Fibroblast of lung (primary cell): Measurements from ENCODE around the gene SWT1. TPM values are rescaled to one million over a fixed set of nuclear protein-coding genes. Genes with fewer than 3 reads are reported as not detected.

Experiments
- DNase-seq, 2 donors: peaks; one replicate each; pipeline versions ENCODE4 v3.0.0 to v3.0.0-alpha.2; 2010; ENCODE audit warnings: low read depth in 2 of 2
- H2AFZ ChIP-seq: 2 replicates; pipeline ENCODE4 v1.5.1; 2012; ENCODE audit warnings: low read length, control low read depth, inconsistent platforms
- H3K27ac ChIP-seq: 2 replicates; pipeline ENCODE4 v1.5.1; 2011; ENCODE audit warnings: low read length, control low read depth; ENCODE audit not compliant: insufficient read depth
- H3K27me3 ChIP-seq: 2 replicates; pipeline ENCODE4 v1.5.1; 2011; ENCODE audit warnings: mild to moderate bottlenecking, low read length; ENCODE audit not compliant: control insufficient read depth, insufficient read depth
- H3K36me3 ChIP-seq: 2 replicates; pipeline ENCODE4 v1.5.1; 2011; ENCODE audit warnings: low read length; ENCODE audit not compliant: control insufficient read depth, insufficient read depth
- H3K4me1 ChIP-seq: 2 replicates; pipeline ENCODE4 v1.5.1; 2011; ENCODE audit warnings: low read length; ENCODE audit not compliant: control insufficient read depth, insufficient read depth; ENCODE audit errors: extremely low read depth
- H3K4me2 ChIP-seq: 2 replicates; pipeline ENCODE4 v1.5.1; 2011; ENCODE audit warnings: low read length, control low read depth; ENCODE audit not compliant: insufficient read depth; ENCODE audit errors: extremely low read depth
- H3K4me3 ChIP-seq, 4 experiments: fragments of 200-600 bp in 1 of 4; sonication (generic) in 1 of 4; replicated peaks in 1 of 4; 2 replicates each; pipeline ENCODE4 v1.5.1; 2011 to 2016; ENCODE audit warnings: low read length in 4 of 4, low read depth in 3 of 4, mild to moderate bottlenecking in 3 of 4, control low read depth in 2 of 4, inconsistent platforms in 1 of 4, mixed read lengths in 1 of 4; ENCODE audit not compliant: insufficient read depth in 1 of 4; ENCODE audit errors: control extremely low read depth in 1 of 4
- H3K79me2 ChIP-seq: 2 replicates; pipeline ENCODE4 v1.5.1; 2012; ENCODE audit warnings: mild to moderate bottlenecking, low read length, inconsistent platforms; ENCODE audit not compliant: control insufficient read depth, insufficient read depth
- H3K9ac ChIP-seq: 2 replicates; pipeline ENCODE4 v1.5.1; 2011; ENCODE audit warnings: mild to moderate bottlenecking, low read length, control low read depth; ENCODE audit not compliant: insufficient read depth
- H3K9me3 ChIP-seq: 2 replicates; pipeline ENCODE4 v1.5.1; 2012; ENCODE audit warnings: low read depth, low read length; ENCODE audit not compliant: control insufficient read depth, insufficient read depth
- H4K20me1 ChIP-seq: 2 replicates; pipeline ENCODE4 v1.5.1; 2011; ENCODE audit warnings: low read length; ENCODE audit not compliant: control insufficient read depth, insufficient read depth; ENCODE audit errors: extremely low read depth
- CTCF ChIP-seq, 2 donors: IDR thresholded peaks in 1 of 2; conservative IDR thresholded peaks in 1 of 2; 1 replicate in 1 of 2; 2 replicates in 1 of 2; pipeline ENCODE4 v1.5.1; 2011 to 2012; ENCODE audit warnings: low read length in 2 of 2, control low read depth in 1 of 2, inconsistent platforms in 1 of 2, low read depth in 1 of 2, mild to moderate bottlenecking in 1 of 2
- EZH2 ChIP-seq: IDR thresholded peaks from 2 replicates; pipeline ENCODE4 v1.5.1; 2012; ENCODE audit warnings: low read length, control low read depth, mild to moderate bottlenecking; ENCODE audit errors: missing control alignments
- polyA plus RNA-seq, 2 donors: library from polyadenylated mRNA; depleted of rRNA in 1 of 2; stranded (reverse) in 1 of 2; unstranded in 1 of 2; fragments of >200 nt; gene quantifications; 2 replicates each; pipeline ENCODE4 v1.2.1, GENCODE V29; 2011 to 2012; ENCODE audit warnings: missing spikeins in 1 of 2
- total RNA-seq: library from RNA; depleted of rRNA; stranded (reverse); fragments of >200 nt; gene quantifications from 2 replicates; pipeline ENCODE4 v1.2.1, GENCODE V29; 2014

Gene SWT1
- total and polyA plus RNA-seq, 2 donors (not counting 1 experiment from before 2014, with no cell fraction given) = 3.4 to 8.4 TPM

- Histone ChIP-seq H2AFZ (no peak overlapping the region), H3K4me1 (no peaks in the 10 kb centered on the region), H3K27me3 (no peaks in the 10 kb centered on the region), H3K4me3 (no peak overlapping the region), H3K27ac (no peak overlapping the region), H3K36me3 (no peaks in the 10 kb centered on the region), H3K9me3 (no peaks in the 10 kb centered on the region), H3K9ac (no peak overlapping the region), H4K20me1 (no peaks in the 10 kb centered on the region), H3K4me2 (no peak overlapping the region), H3K79me2 (no peaks in the 10 kb centered on the region)
- no peak for DNase-seq
- TF ChIP-seq CTCF (conservative IDR thresholded peaks at IDR 0.05 in 1 of 2, IDR thresholded peaks at IDR 0.05 in 1 of 2; ENCODE audit: low read depth in 1 of 2, low read length in 2 of 2) (no peak), EZH2 (no peak)
These were observed 127.1 kb downstream of the SWT1 start for GRCh38 chr1:185284116-185284515.

GRCh38 chr1:185284533-185285276 is 127.7 kb downstream of the SWT1 start:
- Histone ChIP-seq H3K27me3 (no peaks in the 10 kb centered on the region), H3K79me2 (no peaks in the 10 kb centered on the region), H3K27ac (no peak overlapping the region), H3K4me1 (no peaks in the 10 kb centered on the region), H4K20me1 (no peaks in the 10 kb centered on the region), H3K4me2 (no peak overlapping the region), H3K36me3 (no peaks in the 10 kb centered on the region), H2AFZ (no peak overlapping the region), H3K9ac (no peak overlapping the region), H3K9me3 (no peaks in the 10 kb centered on the region), H3K4me3 (no peak overlapping the region)
- DNase-seq = peak in 1 of 2 donors; percentile 33
- TF ChIP-seq CTCF (conservative IDR thresholded peaks at IDR 0.05 in 1 of 2, IDR thresholded peaks at IDR 0.05 in 1 of 2; ENCODE audit: low read depth in 1 of 2, low read length in 2 of 2) = no peak
- no peak for TF ChIP-seq EZH2

- Histone ChIP-seq H3K4me1 (no peaks in the 10 kb centered on the region), H3K27me3 (no peaks in the 10 kb centered on the region), H3K9me3 (no peaks in the 10 kb centered on the region), H4K20me1 (no peaks in the 10 kb centered on the region), H2AFZ (no peak overlapping the region), H3K36me3 (no peaks in the 10 kb centered on the region), H3K27ac (no peak overlapping the region), H3K4me3 (no peak overlapping the region), H3K9ac (no peak overlapping the region), H3K79me2 (no peaks in the 10 kb centered on the region), H3K4me2 (no peak overlapping the region)
- TF ChIP-seq CTCF (conservative IDR thresholded peaks at IDR 0.05 in 1 of 2, IDR thresholded peaks at IDR 0.05 in 1 of 2; ENCODE audit: low read depth in 1 of 2, low read length in 2 of 2) = no peak
- TF ChIP-seq EZH2 = no peak
- DNase-seq = no peak
These were observed 130.5 kb downstream of the SWT1 start for GRCh38 chr1:185287451-185287850.
